WTC11 (cell line): ENCODE results near the gene TJP3. TPM values are rescaled to one million over a fixed set of nuclear protein-coding genes. Genes with fewer than 3 reads are reported as not detected.

Experiments used
- ATAC-seq: fragments of 200-7000 bp; cut with Tn5 transposase; 2 replicates; pipeline ENCODE4 v1.10.0; 2021; ENCODE audit warnings: mild to moderate bottlenecking, moderate library complexity
- CTCF ChIA-PET: fragments of 300-600 bp; sonication (Branson Sonifier 250); formaldehyde crosslinking; loops from one replicate; lab custom pipeline; 2021; ENCODE audit warnings: antibody characterized with exemption; lab: Charles Lee
- POLR2A ChIA-PET: fragments of 350-600 bp; sonication (Branson Sonifier 250); formaldehyde crosslinking; loops from one replicate; lab custom pipeline; 2021; ENCODE audit warnings: antibody characterized with exemption; lab: Charles Lee
- DNase-seq: peaks from one replicate; pipeline ENCODE4 v3.0.0; 2021; ENCODE audit warnings: low spot score
- H3K27ac Mint-ChIP-seq: 2 replicates; pipeline ENCODE4 v1.8.0; 2021; ENCODE audit warnings: mixed read lengths
- H3K27me3 Mint-ChIP-seq: 2 replicates; pipeline ENCODE4 v1.8.0; 2021; ENCODE audit warnings: low read depth, mild to moderate bottlenecking, moderate library complexity, mixed read lengths
- H3K36me3 Mint-ChIP-seq: 2 replicates; pipeline ENCODE4 v1.8.0; 2021; ENCODE audit warnings: mixed read lengths
- H3K4me1 Mint-ChIP-seq: 2 replicates; pipeline ENCODE4 v1.8.0; 2022; ENCODE audit warnings: mixed read lengths
- H3K4me3 Mint-ChIP-seq: 2 replicates; pipeline ENCODE4 v1.8.0; 2021; ENCODE audit warnings: mild to moderate bottlenecking, moderate library complexity, mixed read lengths
- H3K9me3 Mint-ChIP-seq: 2 replicates; pipeline ENCODE4 v1.8.0; 2021; ENCODE audit warnings: mixed read lengths
- ATF3 ChIP-seq: sonication (generic); formaldehyde crosslinking; conservative IDR thresholded peaks from 2 replicates; pipeline ENCODE4 v1.8.1; 2022; ENCODE audit warnings: mild to moderate bottlenecking, missing genetic modification reagents
- ATF6 ChIP-seq: sonication (generic); formaldehyde crosslinking; IDR thresholded peaks from 2 replicates; pipeline ENCODE4 v1.8.1; 2023; ENCODE audit warnings: mild to moderate bottlenecking, missing genetic modification reagents
- CTCF ChIP-seq: fragments of 200-600 bp; IDR thresholded peaks from 2 replicates; pipeline ENCODE4 v1.8.0; 2022; ENCODE audit warnings: antibody characterized with exemption
- E2F1 ChIP-seq: sonication (generic); formaldehyde crosslinking; IDR thresholded peaks from 2 replicates; pipeline ENCODE4 v1.8.0; 2022; ENCODE audit warnings: mild to moderate bottlenecking, missing genetic modification reagents
- ELF4 ChIP-seq: sonication (generic); formaldehyde crosslinking; IDR thresholded peaks from 2 replicates; pipeline ENCODE4 v1.8.1; 2022; ENCODE audit warnings: low read depth, mild to moderate bottlenecking, moderate library complexity, missing genetic modification reagents
- FOXP4 ChIP-seq: sonication (generic); formaldehyde crosslinking; IDR thresholded peaks from 2 replicates; pipeline ENCODE4 v1.8.0; 2022; ENCODE audit warnings: mild to moderate bottlenecking, missing genetic modification reagents
- IRF2 ChIP-seq: sonication (generic); formaldehyde crosslinking; IDR thresholded peaks from 2 replicates; pipeline ENCODE4 v1.8.0; 2022; ENCODE audit warnings: low read depth, missing genetic modification reagents, borderline replicate concordance
- TCF7 ChIP-seq: sonication (generic); formaldehyde crosslinking; IDR thresholded peaks from 2 replicates; pipeline ENCODE4 v1.8.0; 2022; ENCODE audit warnings: mild to moderate bottlenecking, low read depth, missing genetic modification reagents, moderate library complexity
- ZBTB43 ChIP-seq: sonication (generic); formaldehyde crosslinking; IDR thresholded peaks from 2 replicates; pipeline ENCODE4 v1.8.1; 2023; ENCODE audit warnings: mild to moderate bottlenecking, missing genetic modification reagents
- ZNF263 ChIP-seq: sonication (generic); formaldehyde crosslinking; IDR thresholded peaks from 2 replicates; pipeline ENCODE4 v1.8.1; 2022; ENCODE audit warnings: low read depth, mild to moderate bottlenecking, moderate library complexity, missing genetic modification reagents
- ZNF281 ChIP-seq: sonication (generic); formaldehyde crosslinking; IDR thresholded peaks from 2 replicates; pipeline ENCODE4 v1.8.0; 2023; ENCODE audit warnings: mild to moderate bottlenecking, missing genetic modification reagents
- total RNA-seq: library from RNA; stranded (reverse); gene quantifications from 3 replicates; pipeline ENCODE4 v1.2.3, GENCODE V29; 2021

TJP3 gene
- total RNA-seq, 1 experiment from 2014 or later: 36.2 TPM

- DNase-seq (no peak), ATAC-seq (no peak)
- CTCF ChIA-PET: interaction anchor here (0.5 to 6.6 kb wide), 6 partner anchors 11 to 296 kb away, joined by 3 to 45 read pairs (median 12); partner anchors contain the start of gene TJP3
- Mint-ChIP-seq H3K27ac (peak overlapping the region; percentile 83; the same call in 1 of the 2 replicates), H3K4me3 (no peak overlapping the region), H3K36me3 (peaks cover 5% of the 10 kb centered on the region; the same call in 1 of the 2 replicates), H3K27me3 (no peaks in the 10 kb centered on the region), H3K4me1 (peaks cover 10% of the 10 kb centered on the region), H3K9me3 (no peaks in the 10 kb centered on the region)
- TF ChIP-seq E2F1: no peak
- TF ChIP-seq ZNF263 (CRISPR knock-in tag): no peak
- POLR2A ChIA-PET: no interaction called here
Measured at GRCh38 chr19:3691372-3691716, 16.8 kb upstream of the TJP3 start.

- ChIA-PET POLR2A (no interaction called here), CTCF (interaction anchor here (0.7 to 6.6 kb wide), 21 partner anchors 8 to 318 kb away, joined by 3 to 45 read pairs (median 5); partner anchors contain the start of genes GIPC3, HMG20B, MRPL54 and TJP3)
- H3K27me3 Mint-ChIP-seq: no peaks in the 10 kb centered on the region
- TF ChIP-seq ATF3: no peak
- no peak for TF ChIP-seq ATF6 (CRISPR knock-in tag)
- no peak for TF ChIP-seq IRF2
- TF ChIP-seq ZNF281 (CRISPR knock-in tag): no peak
- no peak for TF ChIP-seq FOXP4 (CRISPR knock-in tag)
- no peak for TF ChIP-seq CTCF
- no peak for TF ChIP-seq TCF7 (CRISPR knock-in tag)
- no peak for TF ChIP-seq ELF4 (CRISPR knock-in tag)
- TF ChIP-seq ZBTB43 (CRISPR knock-in tag): no peak
- DNase-seq (no peak), ATAC-seq (no peak)
- peaks cover 5% of the 10 kb centered on the region; the same call in 1 of the 2 replicates for H3K36me3 Mint-ChIP-seq
- peak overlapping the region; percentile 83; the same call in 1 of the 2 replicates for H3K27ac Mint-ChIP-seq
- peaks cover 10% of the 10 kb centered on the region for H3K4me1 Mint-ChIP-seq
- no peaks in the 10 kb centered on the region for H3K9me3 Mint-ChIP-seq
- H3K4me3 Mint-ChIP-seq: no peak overlapping the region
Measured at GRCh38 chr19:3691726-3692125, 16.5 kb upstream of the TJP3 start.
